Right kidney (tissue), 9 donors: ENCODE measurements around the gene SPRR2D.
"Not testable (repeated sequence)": the region's sequence is repeated elsewhere in the genome, so short reads cannot be mapped to it uniquely, and the experiment has no call there.

Experiments
- DNase-seq: peaks from one replicate; pipeline ENCODE4 v3.0.0-alpha.2; 2016
- long read RNA-seq, 8 donors: transcript quantifications; one replicate each; lab custom pipeline, GENCODE V29; 2026

SPRR2D gene
- long read RNA-seq, donor 1, result 0 reads
- long read RNA-seq, donor 2, result 0 reads
- long read RNA-seq, donor 3, result 0 reads
- long read RNA-seq, donor 4, result 0 reads
- long read RNA-seq, donor 5, result 0 reads
- long read RNA-seq, donor 6, result 0 reads
- long read RNA-seq, donor 7, result 0 reads
- long read RNA-seq, donor 8, result 0 reads

DNA sequence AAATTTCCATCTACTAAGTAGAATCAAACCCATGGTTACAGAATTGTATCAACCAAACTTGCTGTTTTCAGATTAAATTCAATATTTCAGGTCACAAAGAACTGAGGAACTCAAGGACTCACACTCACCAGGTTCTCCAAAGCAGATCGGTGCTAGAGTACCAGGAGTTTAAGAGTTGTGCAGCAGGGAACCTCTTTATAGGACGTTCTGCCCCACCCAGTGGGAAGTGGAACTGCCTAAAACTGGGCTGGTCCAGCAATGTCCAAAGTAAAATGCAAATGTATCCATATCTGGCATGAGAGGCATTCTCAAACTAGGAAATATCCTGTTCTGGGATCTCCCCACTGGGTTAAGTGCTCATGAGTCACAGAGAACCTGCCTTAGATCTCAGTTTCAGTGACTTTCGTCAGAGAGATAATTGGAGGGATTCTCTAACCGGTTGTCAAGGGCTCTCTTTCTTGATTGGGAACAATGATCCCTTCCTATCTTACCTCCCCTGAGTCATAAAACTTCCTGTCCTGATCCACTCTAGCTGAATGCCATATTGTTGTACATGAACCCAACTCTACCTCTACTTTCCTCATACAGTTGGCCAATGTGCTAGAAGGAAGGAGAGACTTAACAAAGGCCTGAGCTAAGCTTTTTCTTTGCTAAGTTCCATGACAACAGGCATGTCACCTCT, at the start of gene SPRR2D:
Gene SPRR2D, minus strand, starts transcription at position 171 of the 682 bp plus-strand sequence. CDS start 774 bp downstream, outside the sequence.
- no peak for DNase-seq

DNA sequence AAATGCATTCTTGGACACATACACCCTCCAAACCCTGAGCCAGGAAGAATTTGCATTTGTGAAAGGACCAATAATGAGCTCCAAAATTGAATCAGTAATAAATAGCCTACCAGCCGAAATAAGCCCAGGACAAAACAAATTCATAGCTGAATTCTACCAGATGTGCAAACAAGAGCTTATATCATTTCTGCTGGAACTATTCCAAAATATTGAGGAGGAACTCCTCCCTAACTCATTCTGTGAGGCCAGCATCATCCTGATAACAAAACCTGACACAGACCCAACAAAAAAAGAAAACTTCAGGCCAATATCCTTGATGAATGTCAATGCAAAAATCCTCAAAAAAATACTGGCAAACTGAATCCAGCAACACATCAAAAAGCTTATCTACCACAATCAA, 46.7 kb upstream of the SPRR2D start:
- DNase-seq, result no peak

GRCh38 chr1:153081736-153082135, 40.8 kb upstream of the SPRR2D start:
- no peak for DNase-seq

GRCh38 chr1:153072806-153073726, 32.1 kb upstream of the SPRR2D start:
- no peak for DNase-seq

GRCh38 chr1:153071511-153071910, 30.6 kb upstream of the SPRR2D start, which contains the start of gene SPRR2B:
Gene SPRR2B (minus strand): TSS chr1:153071611. CDS start chr1:153070839, 772 bp downstream.
- DNase-seq, result no peak

DNA sequence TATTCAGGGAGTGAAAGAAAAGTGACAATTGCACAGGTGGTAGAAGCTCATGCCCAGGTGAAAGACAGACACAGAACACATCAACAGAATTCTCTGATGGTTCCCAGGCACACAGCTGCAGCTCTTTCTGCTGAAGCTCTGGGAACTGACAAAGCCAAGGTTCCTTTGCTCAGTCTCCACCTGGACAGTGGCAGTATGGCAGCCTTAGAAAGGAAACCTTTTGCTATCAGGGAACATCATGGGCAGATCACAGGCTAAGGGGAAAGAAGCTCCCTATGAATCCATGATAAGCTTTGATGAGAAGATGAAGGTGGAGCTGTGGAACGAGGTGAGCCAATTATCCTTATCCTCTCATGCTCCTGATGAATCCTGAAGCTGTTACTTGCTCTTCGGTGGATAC, 29.3 kb upstream of the SPRR2D start:
- no peak for DNase-seq

DNA sequence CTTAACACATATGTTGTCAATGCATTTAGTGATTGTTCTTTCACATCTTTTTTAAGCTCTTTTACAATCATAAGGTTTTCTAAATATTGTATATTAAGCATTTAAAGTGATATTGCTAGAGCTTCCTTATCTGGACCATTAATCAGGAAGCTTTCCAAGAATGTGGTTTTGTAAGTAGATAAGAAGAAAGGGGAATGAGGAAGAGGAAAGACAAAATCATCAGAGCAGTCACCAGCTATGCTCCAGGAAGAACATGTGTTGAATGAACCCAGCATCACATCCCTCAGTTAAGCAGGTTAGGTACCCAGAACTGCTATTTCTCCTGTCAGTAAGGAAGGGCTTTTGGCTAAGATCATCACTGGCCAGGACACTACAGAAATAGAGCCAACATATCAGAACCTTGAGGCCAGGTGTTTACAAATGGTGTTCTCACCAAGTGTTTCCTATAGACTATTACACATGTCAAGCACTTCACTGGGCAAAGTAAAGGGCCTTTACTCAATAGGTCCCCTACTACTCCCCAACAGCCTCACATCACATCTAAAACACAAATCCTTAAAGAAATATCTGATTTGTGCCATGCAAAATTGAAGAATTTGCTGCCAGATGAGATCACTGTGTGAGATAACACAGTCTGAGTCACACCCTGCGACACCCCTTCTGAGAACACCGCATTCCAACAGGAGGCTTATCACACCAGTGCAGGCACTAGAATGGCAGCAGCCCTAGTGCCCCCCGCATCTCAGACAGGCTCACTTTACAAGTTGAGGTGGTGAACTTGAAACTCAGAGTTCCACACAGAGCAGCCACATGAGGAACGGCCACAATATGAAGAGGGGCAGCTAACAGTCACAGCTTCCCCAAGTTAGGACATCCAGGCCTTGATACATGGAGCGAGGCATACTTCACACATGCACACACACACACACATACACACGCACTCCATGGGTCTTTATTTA, 18.2 kb upstream of the SPRR2D start:
- DNase-seq, result no peak

GRCh38 chr1:153058154-153058553, 17.2 kb upstream of the SPRR2D start:
- no peak for DNase-seq

DNA sequence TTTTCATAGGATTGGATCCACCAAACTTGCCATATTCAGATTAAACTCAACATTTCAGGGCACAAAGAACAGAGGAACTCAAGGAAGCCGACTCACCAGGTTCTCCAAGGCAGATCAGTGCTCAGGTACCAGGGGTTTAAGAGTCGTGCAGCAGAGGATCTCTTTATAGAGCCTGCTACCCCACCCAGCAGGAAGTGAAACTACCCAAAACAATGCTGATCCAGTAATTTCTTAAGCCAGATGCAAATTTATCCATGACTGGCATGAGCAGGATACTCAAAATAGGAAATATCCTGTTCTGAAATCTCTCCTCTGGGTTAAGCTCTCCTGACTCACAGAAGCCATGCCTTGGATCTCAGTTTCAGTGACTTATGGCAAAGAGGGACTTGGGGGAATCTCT, 16.5 kb upstream of the SPRR2D start, which contains the start of gene SPRR2A:
Gene SPRR2A, minus strand, starts transcription at position 138 of the 400 bp plus-strand sequence. CDS start 777 bp downstream, outside the sequence.
- no peak for DNase-seq

DNA sequence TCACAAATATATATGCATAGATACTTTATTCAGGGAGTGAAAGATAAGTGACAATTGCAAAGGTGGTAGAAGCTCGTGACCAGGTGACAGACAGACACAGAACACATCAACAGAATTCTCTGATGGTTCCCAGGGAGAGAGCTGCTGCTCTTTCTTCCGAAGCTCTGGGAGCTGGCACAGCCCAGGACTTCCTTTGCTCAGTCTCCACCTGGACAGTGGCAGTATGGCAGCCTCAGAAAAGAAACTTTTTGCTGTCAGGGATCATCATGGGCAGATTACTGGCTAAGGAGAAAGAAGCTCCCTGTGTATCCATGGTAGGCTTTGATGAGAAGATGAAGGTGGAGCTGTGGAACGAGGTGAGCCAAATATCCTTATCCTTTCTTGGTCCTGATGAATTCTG, 15.2 kb upstream of the SPRR2D start:
- DNase-seq, result not testable (repeated sequence)

DNA sequence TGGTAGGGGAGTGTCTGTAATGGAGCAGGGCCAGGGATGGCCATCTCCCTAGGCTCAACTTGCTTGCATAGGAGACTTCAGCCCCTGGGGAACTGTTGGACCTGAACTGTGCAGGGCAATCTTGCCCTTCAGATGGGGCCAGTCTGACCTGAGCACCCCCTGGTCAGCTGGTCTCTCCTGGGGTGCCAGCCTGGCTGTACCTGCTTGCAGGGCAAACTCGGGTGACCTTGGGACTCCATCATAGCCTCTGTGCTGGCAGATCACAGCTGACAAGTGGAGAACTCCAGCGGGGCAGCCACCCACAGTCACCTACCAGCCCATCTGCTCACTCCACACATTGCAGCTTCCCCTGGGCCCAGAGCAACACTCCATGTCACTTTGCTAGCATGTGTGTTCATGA, 8.3 kb upstream of the SPRR2D start:
- no peak for DNase-seq

GRCh38 chr1:153035211-153035610, 5.7 kb downstream of the SPRR2D start:
- no peak for DNase-seq

DNA sequence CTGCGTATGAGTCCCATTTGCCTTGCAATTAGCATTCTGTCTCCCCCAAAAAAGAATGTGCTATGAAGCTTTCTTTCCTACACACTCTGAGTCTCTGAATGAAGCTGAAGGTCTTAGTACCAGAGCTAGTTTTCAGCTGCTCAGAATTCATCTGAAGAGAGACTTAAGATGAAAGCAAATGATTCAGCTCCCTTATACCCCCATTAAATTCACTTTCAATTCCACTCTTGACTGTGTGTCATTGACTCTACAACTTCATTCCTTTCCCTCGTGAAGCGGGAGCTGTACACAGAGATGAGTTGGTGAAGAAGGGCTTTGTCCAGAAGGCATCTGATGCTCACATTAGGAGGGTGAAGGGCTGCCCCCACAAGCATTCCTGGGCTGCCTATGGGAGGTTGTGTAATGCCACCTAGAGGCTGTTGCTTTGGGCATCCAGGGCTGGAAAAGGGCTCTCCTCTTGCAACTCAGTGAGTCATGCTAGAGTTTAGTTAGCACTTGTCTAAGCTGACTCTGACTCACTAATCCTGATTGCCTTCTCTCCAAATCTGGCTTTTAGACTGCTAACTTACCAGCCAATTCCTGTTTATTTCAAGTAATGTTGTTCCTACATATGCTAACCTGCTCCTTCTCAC, 8.1 kb downstream of the SPRR2D start:
- DNase-seq, result no peak

- no peak for DNase-seq
These were observed 8.8 kb downstream of the SPRR2D start for GRCh38 chr1:153032073-153032472.

DNA sequence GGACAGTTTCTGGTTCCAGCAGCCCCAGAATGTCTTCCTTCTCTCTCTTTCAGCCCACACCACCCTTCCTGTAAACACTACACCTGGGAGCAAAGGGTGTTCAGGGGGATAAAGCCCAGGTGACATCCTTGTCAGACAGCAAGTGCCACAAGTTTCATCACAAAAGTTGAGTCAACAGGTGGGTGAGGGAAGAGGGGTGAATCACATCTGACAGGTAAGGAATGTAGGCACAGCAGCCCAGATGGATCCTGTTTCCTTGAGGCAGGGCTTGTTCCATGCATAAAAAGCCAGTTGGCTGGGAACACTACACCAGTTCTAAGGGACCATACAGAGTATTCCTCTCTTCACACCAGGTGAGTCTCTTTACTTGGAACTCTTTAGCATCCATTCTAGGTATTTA, 10.0 kb downstream of the SPRR2D start, which contains the start of gene SPRR1B:
Gene SPRR1B, plus strand, starts transcription at position 309 of the 400 bp plus-strand sequence. CDS start 1,143 bp downstream, outside the sequence.
- no peak for DNase-seq

DNA sequence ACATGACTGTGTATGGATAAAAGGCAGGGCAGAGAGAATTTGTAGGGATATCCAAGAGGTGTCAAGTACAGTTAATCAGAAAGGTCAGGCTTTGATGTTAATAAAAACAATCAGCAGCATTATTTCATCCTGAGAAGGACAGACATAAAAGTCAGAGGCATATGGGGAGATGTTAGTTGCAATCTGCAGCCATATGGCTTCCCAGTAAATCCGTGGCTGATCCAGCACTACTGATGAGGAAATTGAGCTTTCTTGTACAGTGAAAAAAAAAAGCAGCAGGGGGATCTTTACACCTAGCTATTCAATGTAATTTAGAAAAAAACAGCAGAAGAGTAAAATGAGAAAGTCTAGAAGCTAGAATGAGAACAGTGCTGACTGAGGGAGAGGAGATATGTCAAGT, 12.2 kb downstream of the SPRR2D start:
- no peak for DNase-seq

- DNase-seq, result no peak
These were observed 15.1 kb downstream of the SPRR2D start for GRCh38 chr1:153025797-153026196.

- DNase-seq, result no peak
These were observed 16.5 kb downstream of the SPRR2D start for GRCh38 chr1:153024413-153024812.

DNA sequence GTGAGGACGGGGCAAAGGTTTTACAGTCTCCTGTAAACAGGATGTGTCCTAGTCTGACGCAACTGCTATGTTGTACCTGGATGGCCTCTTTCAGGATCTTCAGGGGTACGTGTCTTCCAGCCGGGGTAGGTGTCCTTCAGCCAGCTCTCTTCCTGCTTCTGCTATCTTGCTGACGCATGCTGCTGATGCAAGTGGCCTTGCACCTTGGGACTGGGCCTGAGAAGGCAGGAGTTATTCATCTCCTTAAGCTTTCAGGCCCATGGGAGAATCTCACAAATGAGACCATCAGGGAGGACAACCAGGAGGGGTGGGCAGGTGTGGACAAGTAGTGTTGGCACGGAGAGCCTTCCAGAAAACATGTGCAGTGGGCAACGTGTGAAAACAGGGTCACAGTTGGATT, 17.8 kb downstream of the SPRR2D start:
- no peak for DNase-seq

GRCh38 chr1:153022340-153022739, 18.6 kb downstream of the SPRR2D start:
- DNase-seq, result not testable (repeated sequence)

GRCh38 chr1:153021829-153022228, 19.1 kb downstream of the SPRR2D start:
- not testable (repeated sequence) for DNase-seq
